SJCRH30 (cell line): Measurements from ENCODE around the gene BTBD19. TPM values are rescaled to one million over a fixed set of nuclear protein-coding genes. Genes with fewer than 3 reads are reported as not detected.
"Not testable (repeated sequence)": the region's sequence is repeated elsewhere in the genome, so short reads cannot be mapped to it uniquely, and the experiment has no call there.

Source experiments
- DNase-seq, 2 experiments: peaks; one replicate each; pipeline ENCODE4 v3.0.0-alpha.2; 2015 to 2020
- H3K27ac ChIP-seq: fragments of 250-450 bp; sonication (Bioruptor Pico); 2 replicates; pipeline ENCODE4 v1.5.1; 2020; ENCODE audit warnings: mild to moderate bottlenecking, moderate library complexity
- H3K27me3 ChIP-seq: fragments of 250-450 bp; sonication (Bioruptor Pico); 2 replicates; pipeline ENCODE4 v1.5.1; 2020; ENCODE audit warnings: mild to moderate bottlenecking, moderate library complexity
- H3K36me3 ChIP-seq: fragments of 250-450 bp; sonication (Bioruptor Pico); 2 replicates; pipeline ENCODE4 v1.5.1; 2020; ENCODE audit warnings: mild to moderate bottlenecking, moderate library complexity
- H3K4me1 ChIP-seq: fragments of 250-450 bp; sonication (Bioruptor Pico); 2 replicates; pipeline ENCODE4 v1.5.1; 2020; ENCODE audit warnings: mild to moderate bottlenecking, moderate library complexity
- H3K4me3 ChIP-seq: fragments of 250-450 bp; sonication (Bioruptor Pico); 2 replicates; pipeline ENCODE4 v1.5.1; 2020; ENCODE audit warnings: mild to moderate bottlenecking, moderate library complexity
- H3K9me3 ChIP-seq: fragments of 250-450 bp; sonication (Bioruptor Pico); replicated peaks from 2 replicates; pipeline ENCODE4 v1.5.1; 2020; ENCODE audit warnings: mild to moderate bottlenecking, moderate library complexity
- total RNA-seq: library from RNA; depleted of rRNA; stranded (reverse); fragments of >200 nt; shearing (Covaris generic); gene quantifications from 2 replicates; pipeline ENCODE4 v1.2.3, GENCODE V29; 2014

BTBD19 gene
- total RNA-seq, 1 experiment from 2014 or later = 0.43 TPM

DNA sequence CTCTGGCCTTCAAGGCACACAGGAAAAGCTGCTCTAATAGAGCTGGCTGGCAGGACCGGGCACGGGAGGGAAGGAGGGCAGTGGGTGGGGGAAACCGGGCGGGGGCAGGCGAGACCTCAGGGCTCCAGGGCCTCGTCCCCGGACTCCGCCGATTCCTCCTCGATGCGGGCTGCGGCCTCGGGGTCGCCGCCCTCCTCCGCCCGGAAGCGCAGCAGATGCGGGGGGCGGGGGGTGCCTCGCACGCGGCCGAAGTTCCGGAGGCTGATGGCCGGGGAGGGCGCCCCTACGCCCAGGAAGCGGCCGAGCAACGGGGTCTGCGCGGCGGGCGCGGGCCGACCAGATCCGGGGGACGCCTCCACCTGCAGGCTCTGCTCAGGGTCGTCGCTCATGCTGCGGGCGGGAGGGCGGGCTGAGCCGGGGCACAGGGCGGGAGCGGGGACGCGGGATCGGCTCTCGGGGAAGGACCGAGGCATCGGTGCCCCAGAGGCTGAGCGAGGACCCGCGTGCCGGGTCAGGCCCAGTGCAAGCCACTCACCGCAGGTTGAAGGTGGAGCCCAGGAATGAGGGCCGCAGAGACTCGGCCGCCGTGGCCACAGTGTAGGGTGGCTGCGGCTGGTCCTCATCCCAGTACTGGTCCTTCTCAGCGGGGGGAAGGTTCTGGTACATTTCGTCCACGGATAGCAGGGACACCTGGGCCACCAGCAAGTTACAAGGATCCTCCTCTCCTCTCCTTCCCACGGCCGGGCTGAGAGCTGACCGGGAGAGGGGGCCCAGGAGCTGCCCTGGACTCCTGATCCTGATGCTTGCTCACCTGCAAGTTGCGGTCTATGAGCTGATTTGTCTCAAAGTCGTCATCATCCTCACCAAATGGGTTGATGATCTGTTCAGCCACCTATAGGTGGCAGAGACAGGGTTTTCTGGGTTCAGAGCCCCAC, 24.0 kb upstream of the BTBD19 start:
- H3K4me3 ChIP-seq = no peak overlapping the region
- H3K9me3 ChIP-seq = no peaks in the 10 kb centered on the region
- H3K27ac ChIP-seq = no peak overlapping the region
- no peaks in the 10 kb centered on the region for H3K27me3 ChIP-seq
- DNase-seq = no peak
- no peaks in the 10 kb centered on the region for H3K4me1 ChIP-seq
- H3K36me3 ChIP-seq = peaks cover 22% of the 10 kb centered on the region

DNA sequence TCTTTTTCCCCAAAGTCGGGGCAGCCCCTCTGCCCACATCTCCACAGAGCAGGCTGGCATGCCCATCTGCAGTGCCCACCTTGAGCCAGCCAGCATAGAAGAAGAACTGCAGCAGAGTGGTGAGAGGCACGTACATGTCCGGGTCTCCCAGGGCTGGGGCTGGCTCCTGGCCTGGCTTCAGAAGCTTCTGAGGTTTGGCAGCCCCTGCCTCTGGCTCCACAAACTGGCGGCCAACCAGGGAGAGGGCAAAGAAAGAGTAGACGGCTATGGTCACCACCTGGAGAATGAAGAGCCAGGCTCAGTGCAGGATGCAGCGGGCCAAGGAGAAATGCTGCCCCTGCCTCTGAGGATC, 23.3 kb upstream of the BTBD19 start:
- H3K9me3 ChIP-seq = no peaks in the 10 kb centered on the region
- no peak for DNase-seq

DNA sequence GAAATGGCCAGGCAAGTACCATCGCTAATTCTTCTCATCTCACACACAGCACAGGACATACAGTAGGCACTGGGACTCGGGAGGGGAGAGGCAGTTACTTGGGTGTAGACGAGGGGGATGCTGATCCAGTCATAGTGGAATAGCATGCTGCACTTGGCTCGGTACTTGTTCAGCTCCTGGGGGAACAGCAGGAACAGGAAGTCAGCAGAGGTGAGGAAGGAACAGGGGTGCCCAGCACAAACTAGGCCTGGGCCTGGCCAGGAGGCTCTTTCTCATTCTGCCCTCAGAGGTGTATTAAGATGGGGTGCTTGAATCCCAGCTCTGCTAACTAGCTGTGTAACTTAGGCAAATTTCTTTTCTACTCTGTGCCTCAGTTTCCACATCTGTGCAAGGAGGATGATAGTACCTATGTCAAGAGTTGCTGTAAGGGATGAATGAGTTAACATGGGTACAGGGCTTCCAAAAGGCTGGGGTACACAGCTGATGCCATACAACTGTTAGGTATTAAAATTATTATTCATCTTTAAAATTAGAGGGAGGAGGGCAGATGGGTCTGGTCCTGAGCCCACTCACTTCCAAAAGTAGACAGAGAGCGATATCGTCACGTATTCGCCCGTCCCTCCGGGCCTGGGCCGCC, 22.7 kb upstream of the BTBD19 start:
- Histone ChIP-seq H3K27ac (no peak overlapping the region), H3K4me3 (no peak overlapping the region)

More for the DNA sequence above, 23.3 kb upstream of the BTBD19 start:
- H3K4me1 ChIP-seq = no peaks in the 10 kb centered on the region
- peaks cover 16% of the 10 kb centered on the region for H3K36me3 ChIP-seq
- no peaks in the 10 kb centered on the region for H3K27me3 ChIP-seq
- H3K4me3 ChIP-seq = no peak overlapping the region
- no peak overlapping the region for H3K27ac ChIP-seq

DNA sequence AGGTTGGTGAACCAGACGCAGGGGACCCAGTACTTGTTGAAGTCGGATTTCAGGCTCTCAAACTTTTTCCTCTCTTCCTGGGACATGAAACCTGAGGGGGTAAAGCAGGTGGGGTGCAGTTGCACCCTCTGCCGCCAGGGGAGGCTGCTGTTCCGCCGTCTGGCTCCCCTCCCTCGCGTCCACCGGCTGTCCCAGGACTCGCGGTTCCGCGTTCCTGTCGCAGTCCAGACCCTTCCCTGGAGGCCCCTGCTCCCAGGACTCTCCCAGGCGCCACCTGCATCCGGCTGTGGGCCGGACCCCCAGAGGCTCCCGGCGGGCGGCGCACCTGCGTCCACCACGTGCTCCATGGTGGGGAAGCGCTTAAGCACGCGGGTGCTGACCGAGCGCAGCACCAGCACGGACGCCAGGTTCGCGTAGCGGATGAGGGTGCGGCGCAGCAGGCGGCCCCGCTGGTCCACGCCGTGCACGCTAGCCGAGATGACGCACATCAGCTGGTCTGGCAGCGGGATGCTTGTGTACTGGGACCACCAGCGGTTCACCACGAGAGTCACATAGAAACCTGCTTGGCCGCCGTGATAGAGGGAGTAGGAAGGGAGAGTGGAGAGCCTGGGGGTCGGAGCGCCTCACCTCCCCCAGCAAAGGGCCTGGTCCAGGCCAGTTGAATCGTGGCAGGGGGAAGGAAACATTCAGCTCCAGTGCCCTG, 22.0 kb upstream of the BTBD19 start:
- H3K36me3 ChIP-seq = peaks cover 4% of the 10 kb centered on the region
- H3K27me3 ChIP-seq = no peaks in the 10 kb centered on the region
- no peak overlapping the region for H3K27ac ChIP-seq
- peak; percentile 53 to 73 for DNase-seq
- H3K4me3 ChIP-seq = no peak overlapping the region
- no peaks in the 10 kb centered on the region for H3K4me1 ChIP-seq
- no peaks in the 10 kb centered on the region for H3K9me3 ChIP-seq

More for the DNA sequence above, 22.7 kb upstream of the BTBD19 start:
- H3K4me1 ChIP-seq = no peaks in the 10 kb centered on the region
- no peak for DNase-seq
- H3K9me3 ChIP-seq = no peaks in the 10 kb centered on the region
- no peaks in the 10 kb centered on the region for H3K27me3 ChIP-seq
- peaks cover 10% of the 10 kb centered on the region for H3K36me3 ChIP-seq

DNA sequence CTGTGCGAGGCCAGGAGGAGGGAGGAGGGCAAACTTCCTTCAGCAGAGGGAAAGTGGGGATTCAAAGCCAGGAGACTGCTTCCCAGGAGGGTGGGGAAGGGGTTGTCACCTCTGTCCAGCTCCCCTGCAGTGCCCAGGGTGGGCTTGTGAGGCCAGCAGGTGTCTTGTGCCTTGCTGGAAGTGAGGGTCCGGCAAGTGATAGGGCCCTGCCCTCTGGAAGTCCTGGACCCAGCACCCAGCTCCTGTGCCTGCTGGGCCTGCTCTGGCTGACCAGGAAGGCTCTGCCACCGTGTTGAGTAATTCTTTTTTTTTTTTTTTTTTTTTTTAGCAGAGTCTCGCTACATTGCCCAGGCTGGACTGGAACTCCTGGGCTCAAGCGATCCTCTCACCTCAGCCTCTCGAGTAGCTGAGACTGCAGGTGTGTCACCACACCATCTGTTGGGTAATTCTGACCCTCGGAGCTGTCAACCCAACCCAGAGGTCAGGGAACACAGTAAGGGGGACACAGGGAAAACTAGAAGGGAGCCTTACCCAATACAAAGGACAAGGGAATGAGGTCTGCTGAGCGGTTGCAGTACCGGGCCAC, 21.4 kb upstream of the BTBD19 start:
- DNase-seq = no peak
- no peak overlapping the region for H3K27ac ChIP-seq
- H3K36me3 ChIP-seq = no peaks in the 10 kb centered on the region
- H3K9me3 ChIP-seq = no peaks in the 10 kb centered on the region
- no peaks in the 10 kb centered on the region for H3K4me1 ChIP-seq
- H3K27me3 ChIP-seq = no peaks in the 10 kb centered on the region
- no peak overlapping the region for H3K4me3 ChIP-seq

DNA sequence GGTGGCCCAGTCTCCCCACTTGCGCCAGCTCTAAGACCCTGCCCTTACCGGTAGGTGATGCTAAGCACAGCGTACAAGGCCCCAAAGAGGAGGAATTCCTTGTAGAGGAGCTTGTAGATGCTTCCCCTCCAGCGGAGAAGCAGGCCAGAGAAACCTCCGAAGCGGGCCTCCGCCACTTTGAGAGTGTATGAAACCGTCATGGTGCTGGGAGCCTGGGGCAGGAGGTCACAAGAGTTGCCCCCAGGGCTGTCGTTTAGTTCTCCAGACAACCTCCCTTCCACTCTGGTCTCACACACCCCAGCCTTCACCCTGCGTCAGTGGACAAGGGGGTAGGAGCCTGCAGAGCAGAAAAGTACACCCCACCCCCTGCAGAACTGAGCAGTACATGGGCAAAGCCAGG, 20.8 kb upstream of the BTBD19 start:
- Histone ChIP-seq H3K9me3 (no peaks in the 10 kb centered on the region), H3K4me1 (no peaks in the 10 kb centered on the region), H3K27me3 (no peaks in the 10 kb centered on the region), H3K27ac (no peak overlapping the region), H3K4me3 (no peak overlapping the region), H3K36me3 (no peaks in the 10 kb centered on the region)
- DNase-seq = no peak

DNA sequence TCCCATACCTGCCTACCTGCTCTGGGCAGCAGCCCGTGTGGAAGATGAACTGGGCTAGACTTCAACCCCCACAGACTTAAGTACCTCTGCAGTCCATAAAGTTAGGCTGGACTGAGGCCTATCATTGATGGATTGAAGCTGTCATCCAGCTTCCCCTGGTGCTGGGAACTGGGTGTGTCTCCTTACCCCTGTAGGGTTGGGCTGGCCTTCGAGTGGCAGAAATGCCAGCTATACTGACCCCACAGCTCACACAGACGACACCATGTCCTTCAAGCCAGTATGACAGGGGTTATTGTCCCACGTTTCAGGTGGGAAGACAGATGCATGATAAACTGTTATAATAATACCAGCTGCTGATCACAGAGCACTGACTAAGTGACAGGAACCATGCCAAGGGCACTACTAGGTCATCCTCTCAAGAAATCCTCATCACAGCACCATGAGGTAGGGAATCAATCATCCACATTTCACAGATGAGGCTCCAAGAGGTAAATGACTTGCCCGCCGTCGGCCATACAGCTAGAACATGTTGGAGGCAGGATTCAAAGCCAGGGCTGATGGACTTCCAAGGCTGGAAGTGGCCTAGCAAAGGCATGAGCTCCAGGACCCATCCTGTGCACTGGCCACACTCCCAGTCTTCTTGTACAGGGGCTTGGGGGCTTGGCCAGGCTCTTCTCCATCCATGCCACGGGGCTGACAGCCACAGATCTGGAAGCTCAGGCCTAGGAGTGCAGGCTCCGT, 20.0 kb upstream of the BTBD19 start, which contains the start of gene BEST4:
Gene BEST4 (minus strand): TSS at position 51 of the 741 bp plus-strand sequence. CDS start 465 bp downstream, outside the sequence.
- Histone ChIP-seq H3K36me3 (no peaks in the 10 kb centered on the region), H3K4me1 (no peaks in the 10 kb centered on the region), H3K27ac (no peak within 1 kb of the TSS), H3K27me3 (no peaks in the 10 kb centered on the region), H3K4me3 (no peak within 1 kb of the TSS), H3K9me3 (no peaks in the 10 kb centered on the region)
- no peak for DNase-seq

DNA sequence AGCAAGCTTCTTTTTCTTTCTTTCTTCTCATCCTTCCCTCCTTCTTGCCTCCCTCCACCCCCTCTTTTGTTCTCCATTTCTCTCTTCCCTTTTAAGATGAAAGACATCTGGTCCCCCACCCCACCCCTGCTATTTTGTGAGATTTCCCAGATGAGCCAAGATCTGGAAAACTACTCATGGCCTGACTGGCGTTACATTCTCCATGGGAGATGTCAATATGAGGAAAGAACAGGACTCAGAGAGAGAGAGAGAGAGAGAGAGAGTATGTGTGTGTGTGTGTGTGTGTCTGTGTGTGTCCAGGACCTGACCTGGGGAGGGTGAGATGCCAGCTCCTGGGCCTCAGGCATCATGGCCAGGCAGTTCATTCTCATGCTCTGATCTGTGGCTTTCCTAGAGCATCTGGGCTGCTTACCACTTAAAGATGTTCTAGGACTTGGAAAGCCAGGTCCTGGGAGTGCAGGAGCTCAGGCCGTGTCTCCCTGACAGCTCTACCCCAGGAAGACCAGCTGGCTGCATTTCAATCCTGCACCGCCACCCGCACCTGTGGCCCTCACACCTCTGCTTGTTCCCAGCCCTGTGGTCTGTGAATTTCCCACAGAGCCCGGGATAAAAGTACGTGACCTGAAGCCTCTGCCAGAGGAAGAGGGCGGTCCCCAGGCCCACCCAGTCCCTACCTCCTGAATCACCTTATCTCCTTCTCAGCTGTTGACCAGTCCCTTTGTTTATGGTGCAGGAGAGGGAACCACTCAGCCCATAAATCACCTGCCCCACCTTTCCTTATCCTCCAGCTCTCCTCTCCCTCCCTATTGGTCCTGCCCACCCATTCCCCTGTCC, 17.1 kb upstream of the BTBD19 start:
- Histone ChIP-seq H3K36me3 (no peaks in the 10 kb centered on the region), H3K4me3 (no peak overlapping the region), H3K27ac (no peak overlapping the region), H3K27me3 (no peaks in the 10 kb centered on the region), H3K9me3 (no peaks in the 10 kb centered on the region), H3K4me1 (no peaks in the 10 kb centered on the region)
- DNase-seq = no peak

DNA sequence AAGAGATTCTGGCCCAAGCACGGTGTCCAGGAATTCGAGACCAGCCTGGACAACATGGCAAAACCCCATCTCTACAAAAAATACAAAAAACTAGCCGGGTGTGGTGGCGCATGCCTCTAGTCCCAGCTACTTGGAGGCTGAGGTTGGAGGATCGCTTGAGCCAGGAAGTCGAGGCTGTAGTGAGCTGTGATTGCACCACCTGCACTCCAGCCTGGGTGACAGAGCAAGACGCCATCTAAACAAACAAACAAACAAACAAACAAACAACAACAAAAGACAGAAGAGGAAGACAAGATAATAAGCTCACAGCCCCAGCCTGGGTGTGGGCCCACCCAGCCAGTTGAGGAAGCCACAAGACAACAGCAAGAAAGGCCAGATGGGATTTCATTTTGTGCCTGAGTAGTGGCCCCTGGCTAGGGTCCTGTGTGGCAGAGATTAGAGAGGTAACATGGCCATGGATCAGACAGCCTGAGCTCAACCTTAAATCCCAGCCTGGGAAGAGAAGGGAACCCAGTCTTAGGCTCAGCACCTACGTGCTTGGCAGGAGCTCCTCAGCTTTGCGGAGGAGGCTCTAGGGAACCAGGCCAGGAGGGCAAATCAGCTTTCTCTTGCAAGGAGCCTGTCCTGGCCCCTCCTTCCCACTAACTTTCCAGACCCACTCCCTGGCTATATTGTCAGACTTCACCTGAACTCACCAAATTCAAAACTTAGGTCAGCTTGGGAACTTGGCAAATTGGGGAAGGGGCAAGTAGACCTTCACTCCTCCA, 15.4 kb upstream of the BTBD19 start:
- no peak overlapping the region for H3K4me3 ChIP-seq
- H3K36me3 ChIP-seq = no peaks in the 10 kb centered on the region
- H3K4me1 ChIP-seq = no peaks in the 10 kb centered on the region
- H3K9me3 ChIP-seq = no peaks in the 10 kb centered on the region
- DNase-seq = no peak
- H3K27me3 ChIP-seq = no peaks in the 10 kb centered on the region
- H3K27ac ChIP-seq = no peak overlapping the region

DNA sequence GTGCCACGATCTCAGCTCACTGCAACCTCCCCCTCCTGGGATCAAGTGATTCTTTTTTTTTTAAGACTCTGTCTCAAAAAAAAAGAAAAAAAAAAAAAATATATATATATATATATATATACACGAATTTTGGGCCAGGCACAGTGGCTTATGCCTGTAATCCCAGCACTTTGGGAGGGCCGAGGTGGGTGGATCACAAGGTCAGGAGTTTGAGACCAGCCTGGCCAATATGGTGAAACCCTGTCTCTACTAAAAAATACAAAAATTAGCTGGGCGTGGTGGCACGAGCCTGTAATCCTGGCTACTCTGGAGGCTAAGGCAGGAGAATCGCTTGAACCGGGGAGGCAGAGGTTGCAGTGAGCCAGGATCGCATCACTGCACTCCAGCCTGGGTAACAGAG, 10.4 kb upstream of the BTBD19 start:
- DNase-seq, H3K36me3 ChIP-seq, H3K27me3 ChIP-seq, H3K4me3 ChIP-seq, H3K9me3 ChIP-seq, H3K27ac ChIP-seq: not testable (repeated sequence)
- H3K4me1 ChIP-seq = peaks cover 16% of the 10 kb centered on the region

DNA sequence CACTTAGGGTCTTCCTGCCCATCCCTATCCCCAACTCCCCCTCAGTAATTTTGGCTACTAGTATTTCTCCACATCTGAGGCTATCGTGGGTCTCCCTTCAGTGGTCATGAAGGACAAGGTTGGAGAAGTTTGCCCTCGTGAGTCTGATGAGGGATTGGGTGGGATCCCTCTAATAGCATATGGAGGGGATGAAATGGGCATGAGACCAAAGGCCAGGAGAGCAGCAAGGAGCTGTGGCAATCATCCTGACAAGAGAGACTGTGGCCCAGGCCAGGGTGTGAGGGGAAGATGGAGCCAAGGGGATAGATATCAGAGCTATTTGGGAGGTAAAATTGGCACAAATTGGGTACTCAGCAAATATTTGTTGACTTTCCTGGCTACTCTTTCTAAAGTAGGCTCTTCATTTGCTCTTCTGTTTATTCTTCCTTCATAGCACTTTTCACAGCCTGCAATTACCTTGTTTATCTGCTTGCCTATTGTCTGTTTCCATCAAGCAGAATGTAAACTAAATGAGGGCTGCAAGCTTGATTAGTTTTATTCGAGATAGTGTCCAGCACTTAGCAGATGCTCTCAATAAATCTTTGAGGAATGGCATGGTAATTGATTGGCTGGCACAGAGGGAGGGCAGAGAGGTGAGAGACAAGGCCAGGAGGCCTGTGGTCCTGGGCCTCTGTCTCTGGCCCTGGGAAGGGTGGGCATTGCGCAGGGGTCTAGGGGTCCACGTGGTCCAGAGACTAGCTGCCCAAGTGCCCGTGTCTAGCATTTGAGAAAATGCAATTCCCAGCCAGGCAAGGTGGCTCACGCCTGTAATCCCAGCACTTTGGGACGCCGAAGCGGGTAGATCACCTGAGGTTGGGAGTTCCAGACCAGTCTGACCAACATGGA, 9.6 kb upstream of the BTBD19 start:
- H3K27ac ChIP-seq = no peak overlapping the region
- H3K9me3 ChIP-seq = no peaks in the 10 kb centered on the region
- no peaks in the 10 kb centered on the region for H3K27me3 ChIP-seq
- 0 out of 2 replicates have a peak, but pooled peaks cover 7% of the 10 kb centered on the region for H3K36me3 ChIP-seq
- H3K4me3 ChIP-seq = no peak overlapping the region; the same call in 1 of the 2 replicates
- DNase-seq = no peak
- peaks cover 17% of the 10 kb centered on the region for H3K4me1 ChIP-seq
